ENCODE measurements around the gene GJD2.
A peak's percentile ranks its signal among the peaks of the same experiment; 100 is the strongest.

Gene GJD2
- long read RNA-seq, donor 1 = 0 reads
- long read RNA-seq, donor 2 = 0 reads
- long read RNA-seq, donor 3 = 0 reads
- long read RNA-seq, donor 4 = 0 reads
- long read RNA-seq, donor 5 = 0 reads
- long read RNA-seq, donor 6 = 0 reads
- long read RNA-seq, donor 7 = 0 reads
- long read RNA-seq, donor 8 = 0 reads

DNA sequence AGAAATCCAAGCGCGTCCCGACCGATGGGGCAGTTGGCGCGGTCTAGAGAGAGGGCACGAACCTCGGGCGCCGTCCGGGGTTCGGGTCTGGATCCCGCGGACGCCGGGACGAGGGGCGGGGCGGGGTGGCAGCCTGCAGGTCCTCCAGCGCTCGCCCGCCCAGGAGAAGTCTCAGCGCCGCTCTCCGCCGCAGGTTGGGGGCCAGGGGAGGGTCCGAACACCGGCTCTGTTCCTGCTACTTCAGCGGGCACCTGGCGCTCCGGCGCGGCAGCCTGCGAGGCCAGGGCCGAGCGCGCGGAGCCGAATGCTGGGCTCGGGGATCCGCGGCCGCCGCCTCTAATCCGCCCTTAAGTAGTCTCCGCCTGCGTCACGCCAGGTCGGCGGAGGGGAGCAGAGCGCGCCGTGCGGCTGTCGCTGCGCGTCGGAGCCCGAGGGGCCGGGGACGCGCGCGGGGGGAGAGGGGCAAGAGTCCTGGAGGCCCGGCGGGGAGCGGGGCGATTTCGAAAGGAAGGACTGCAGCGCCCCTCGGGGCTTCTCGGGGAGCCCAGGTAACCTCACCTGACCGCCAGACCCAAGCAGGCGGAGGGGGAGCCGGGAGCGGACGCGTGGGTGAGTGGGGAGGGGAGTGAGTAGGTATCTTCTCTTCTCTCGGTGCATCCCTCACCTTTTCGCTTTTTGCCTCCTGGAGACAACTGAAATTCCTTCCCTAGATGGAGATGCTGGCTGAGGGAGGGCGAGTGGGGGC, at the start of gene GJD2:
Gene GJD2 (minus strand): TSS at position 325 of the 745 bp plus-strand sequence. CDS start 510 bp downstream, outside the sequence.
- DNase-seq = peak; percentile 21

GRCh38 chr15:34804113-34804512, 49.3 kb upstream of the GJD2 start:
- DNase-seq = no peak

DNA sequence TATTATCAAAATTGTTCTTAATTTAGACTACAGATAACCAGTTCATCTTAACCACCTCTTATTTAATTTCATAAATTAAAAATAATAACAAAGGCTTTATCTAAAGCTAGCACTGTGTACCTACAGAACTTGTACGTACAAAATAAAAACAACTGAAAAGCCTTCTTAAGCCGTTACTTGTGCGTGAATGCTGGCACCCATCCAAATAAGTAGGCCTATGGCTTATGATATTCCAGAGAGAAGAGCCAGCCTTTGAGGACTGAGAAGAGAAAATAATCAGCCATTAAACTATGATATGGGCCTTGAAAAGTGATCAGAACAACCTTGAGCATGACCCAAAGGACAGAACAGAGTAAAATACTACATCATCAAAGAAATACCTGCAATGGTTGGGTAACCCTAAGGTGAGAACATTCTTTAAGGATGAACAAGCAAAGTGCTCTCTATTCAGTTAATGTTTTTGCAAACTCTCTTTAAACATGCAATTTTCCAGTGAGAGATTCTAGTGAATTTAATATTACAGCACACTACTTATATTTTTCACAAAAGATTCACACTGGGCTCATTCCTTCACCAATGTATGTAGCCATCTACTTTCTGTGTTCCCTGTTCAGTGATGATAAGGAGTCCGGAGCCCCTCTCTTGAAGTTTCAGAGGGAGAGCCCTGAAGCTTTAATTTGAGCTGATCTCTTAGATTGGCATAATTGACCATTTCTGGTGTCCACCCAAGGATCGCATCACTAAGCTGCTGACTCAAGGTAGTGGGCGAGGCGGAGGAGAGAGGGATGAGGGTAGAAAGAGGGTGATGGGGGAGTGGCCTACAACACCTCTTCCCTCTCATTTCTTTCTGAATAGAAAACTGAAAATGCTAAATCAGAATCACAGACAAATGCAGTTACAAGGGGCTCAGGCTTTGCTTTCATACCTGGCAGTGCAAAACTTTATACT, 48.3 kb upstream of the GJD2 start:
- DNase-seq = no peak

GRCh38 chr15:34802371-34802770, 47.6 kb upstream of the GJD2 start:
- DNase-seq = no peak

GRCh38 chr15:34799149-34800101, 44.6 kb upstream of the GJD2 start:
- peak; percentile 50 for DNase-seq

GRCh38 chr15:34796847-34797435, 42.1 kb upstream of the GJD2 start:
- DNase-seq = no peak

DNA sequence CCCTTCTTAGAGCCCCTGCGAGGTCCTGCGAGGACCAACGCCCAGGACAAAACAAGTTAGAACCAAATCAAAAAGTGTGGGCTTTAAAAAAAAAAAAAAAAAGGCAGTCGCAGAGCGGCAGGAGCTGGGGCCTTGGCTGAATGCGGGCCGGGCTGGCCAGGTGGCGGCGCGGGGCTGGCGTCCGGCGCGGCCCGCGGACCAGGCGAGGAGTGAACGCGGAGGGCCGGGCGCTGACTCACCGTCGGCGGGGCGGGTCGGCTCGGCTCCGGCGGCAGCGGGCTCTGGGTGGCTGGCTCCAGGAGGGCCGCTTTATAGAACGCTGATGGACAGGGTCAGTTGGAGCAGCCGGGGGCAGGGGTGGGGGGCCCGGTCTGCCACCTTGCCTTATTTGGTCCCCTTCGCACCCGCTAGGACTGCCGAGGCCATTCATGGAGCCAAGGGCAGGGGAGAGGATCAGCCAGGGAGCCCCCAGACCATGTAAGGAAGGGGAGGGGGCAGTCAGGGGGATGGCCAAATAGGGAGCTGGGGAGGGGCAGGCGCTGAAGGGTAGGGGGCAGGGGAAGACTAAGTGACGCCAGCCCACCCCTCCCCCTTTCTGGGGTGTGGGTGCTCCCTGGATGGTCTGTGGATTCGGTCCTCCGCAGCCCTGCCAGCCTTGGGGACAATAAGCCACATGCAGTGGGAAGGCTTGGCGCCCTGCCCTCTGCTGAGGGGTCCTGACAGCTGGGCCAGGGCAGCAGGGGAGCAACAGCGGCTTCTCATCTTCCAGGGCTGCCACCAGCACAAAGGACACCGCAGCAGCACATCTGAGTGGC, 40.7 kb upstream of the GJD2 start, which contains the start of gene ACTC1:
Gene ACTC1 (minus strand): TSS at position 283 of the 815 bp plus-strand sequence. CDS start 741 bp downstream, outside the sequence.
- DNase-seq = peak; percentile 54

DNA sequence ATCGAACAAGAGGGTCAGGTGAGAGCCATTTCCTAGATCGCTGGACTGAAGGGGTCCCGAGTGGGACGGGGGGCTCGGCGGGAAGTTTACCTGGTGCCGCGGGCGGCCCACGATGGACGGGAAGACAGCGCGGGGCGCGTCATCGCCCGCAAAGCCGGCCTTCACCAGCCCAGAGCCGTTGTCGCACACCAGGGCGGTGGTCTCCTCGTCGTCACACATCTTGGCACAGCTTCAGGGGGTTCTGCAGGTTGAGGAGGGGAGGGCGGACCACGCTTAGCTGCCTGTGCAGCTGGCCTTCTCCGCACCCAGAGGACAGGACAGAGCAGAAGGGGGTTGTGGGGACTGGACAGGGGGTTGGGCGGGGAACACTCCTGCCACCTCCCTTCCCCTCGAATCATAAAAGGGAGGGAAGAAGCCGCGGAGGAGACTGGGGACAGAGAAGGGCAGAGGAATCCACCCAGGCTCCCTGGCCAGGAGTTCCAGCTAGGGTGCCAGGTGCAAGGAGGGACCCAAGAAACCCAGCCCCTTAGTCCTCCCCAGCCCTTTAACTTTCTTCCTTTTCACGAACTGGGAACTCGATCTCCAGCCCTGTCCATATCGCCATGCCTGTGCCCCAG, 39.9 kb upstream of the GJD2 start:
- DNase-seq = peak; percentile 22

DNA sequence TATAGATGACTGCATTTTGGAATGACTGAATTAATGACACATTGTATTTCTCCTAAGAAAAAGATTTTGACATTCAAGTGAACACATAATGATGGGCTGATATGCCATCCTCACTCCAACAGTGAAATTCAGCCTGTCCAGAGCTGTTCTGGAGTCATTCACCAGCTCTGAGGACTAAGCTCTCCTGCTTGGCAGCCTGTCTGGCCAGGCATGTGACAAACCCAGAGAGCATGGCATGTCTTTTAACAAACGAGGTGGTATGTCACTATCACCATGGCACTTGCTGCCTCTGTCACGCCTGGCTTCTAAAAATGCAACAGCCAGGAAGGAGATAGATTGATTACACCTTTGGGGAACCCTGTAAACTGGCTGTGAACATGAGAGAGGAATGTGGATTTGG, 39.1 kb upstream of the GJD2 start:
- DNase-seq = no peak

- DNase-seq = no peak
Observed at GRCh38 chr15:34793071-34793470, 38.3 kb upstream of the GJD2 start.

DNA sequence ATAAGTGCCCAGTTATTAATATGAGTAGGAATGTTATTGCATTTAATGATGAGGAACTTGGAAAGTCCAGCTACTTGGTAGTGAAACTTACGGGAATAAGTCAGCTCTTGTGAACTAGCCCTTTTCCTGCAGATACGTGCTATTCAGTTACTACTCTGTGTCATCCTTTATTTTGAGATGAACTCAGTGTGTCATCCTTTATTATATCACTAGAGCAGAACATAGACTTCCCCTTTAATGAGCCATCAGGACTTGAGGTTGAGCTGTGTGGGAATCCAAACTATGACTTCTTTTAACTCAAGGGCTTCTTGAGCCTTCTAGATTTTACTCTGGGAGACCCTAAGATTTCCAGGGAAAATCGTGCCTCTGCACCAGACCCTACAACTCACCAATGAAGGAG, 36.9 kb upstream of the GJD2 start:
- DNase-seq = no peak

GRCh38 chr15:34790121-34790520, 35.3 kb upstream of the GJD2 start:
- no peak for DNase-seq

DNA sequence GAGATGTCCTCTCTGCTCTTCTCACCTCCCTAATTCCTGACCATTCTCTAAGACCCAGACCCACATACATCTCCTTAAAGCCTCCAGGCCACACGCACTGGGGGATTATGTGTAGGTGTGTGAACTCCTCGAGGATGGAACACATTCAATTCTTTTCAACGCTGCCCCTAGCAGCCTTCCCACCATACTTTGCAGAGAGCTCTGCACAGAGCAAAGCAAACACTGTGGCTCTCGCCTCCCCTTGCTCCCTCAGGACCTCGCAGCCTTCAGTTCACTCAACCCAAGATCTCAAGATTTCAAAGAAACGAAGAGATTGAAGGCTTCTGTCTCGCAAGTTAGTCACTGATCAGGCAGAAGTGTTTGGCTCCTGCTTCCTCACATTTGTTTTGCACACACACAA, 34.5 kb upstream of the GJD2 start:
- no peak for DNase-seq

GRCh38 chr15:34786206-34786605, 31.4 kb upstream of the GJD2 start:
- DNase-seq = no peak

GRCh38 chr15:34783991-34784390, 29.2 kb upstream of the GJD2 start:
- no peak for DNase-seq

GRCh38 chr15:34783431-34783830, 28.6 kb upstream of the GJD2 start:
- no peak for DNase-seq

DNA sequence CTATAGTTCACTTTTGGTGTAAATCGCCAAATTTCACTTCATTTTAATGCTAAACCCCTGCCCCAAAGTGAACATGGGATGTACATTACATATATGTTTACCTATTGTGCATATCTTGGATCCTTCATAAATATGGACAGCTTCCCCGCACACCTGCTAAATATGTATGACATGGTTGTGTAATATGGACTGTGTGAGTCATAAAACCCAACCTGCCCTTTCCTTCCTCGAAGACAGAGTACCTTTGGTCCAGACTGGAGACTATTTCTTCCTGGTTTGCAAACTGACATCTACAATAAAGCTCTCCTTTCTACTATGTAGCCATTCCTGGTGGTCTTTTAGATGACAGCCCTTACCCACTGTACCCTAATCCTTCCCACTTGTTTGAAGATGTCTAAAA, 28.1 kb upstream of the GJD2 start:
- no peak for DNase-seq

- no peak for DNase-seq
Observed at GRCh38 chr15:34780725-34781124, 25.9 kb upstream of the GJD2 start.

DNA sequence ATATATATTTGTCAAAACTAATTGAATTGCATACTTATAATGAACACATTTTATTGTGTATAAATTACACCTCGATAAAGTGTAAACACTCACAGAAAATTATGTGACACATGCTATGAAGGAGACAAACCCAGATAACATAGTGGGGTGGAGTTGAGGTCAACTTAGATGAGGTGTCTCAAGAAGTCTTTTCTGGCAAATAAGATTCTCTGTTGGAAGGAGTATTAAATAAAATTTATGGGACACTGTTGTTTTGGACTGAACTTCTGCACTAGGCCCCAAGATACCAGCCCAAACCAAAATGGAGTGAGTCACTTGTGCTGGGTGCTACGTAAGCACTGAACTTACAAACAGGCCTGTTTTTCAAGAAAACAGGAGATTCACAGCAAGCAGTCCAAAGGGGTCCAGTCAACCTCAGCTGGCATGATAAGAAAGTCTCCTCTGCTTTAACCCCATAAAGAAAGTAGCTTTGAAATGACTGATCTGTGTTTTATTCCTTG, 21.9 kb upstream of the GJD2 start:
- no peak for DNase-seq

DNA sequence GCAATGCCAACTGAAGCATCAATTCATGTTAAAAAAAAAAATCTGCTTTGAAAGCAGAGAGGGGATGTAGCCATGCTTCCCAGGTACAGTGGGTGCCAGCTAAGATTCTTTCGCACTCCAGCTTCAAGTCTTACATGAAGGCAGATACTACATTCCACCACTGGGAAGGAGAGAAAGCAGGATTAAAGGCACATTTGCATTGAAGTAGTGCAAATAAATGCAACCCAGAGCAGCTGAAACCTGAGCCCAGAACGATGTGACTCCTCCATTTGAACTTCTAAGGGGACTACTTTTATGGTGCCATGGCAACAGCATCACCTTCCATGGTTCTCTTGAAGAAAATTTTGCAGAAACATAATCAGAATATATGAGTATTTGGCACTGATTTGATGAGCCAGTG, 19.1 kb upstream of the GJD2 start:
- no peak for DNase-seq
